GF-D8 (cell line): ENCODE results near the gene FLNC.

Experiments used
- DNase-seq: peaks from one replicate; lab custom pipeline; 2025; lab: John Stamatoyannopoulos, UW

FLNC gene

GRCh38 chr7:128846781-128847444 is 16.7 kb downstream of the FLNC start:
- DNase-seq, result no peak

- DNase-seq, result no peak
These were observed 17.6 kb downstream of the FLNC start for GRCh38 chr7:128847721-128848211.

GRCh38 chr7:128848289-128849155 is 18.3 kb downstream of the FLNC start:
- DNase-seq, result no peak

- no peak for DNase-seq
These were observed 18.9 kb downstream of the FLNC start for GRCh38 chr7:128849156-128849515.

- no peak for DNase-seq
These were observed 19.7 kb downstream of the FLNC start for GRCh38 chr7:128849804-128850490.

- DNase-seq, result no peak
These were observed 22.5 kb downstream of the FLNC start for GRCh38 chr7:128852537-128853254.

GRCh38 chr7:128853799-128854198 is 23.6 kb downstream of the FLNC start:
- DNase-seq, result no peak

- no peak for DNase-seq
These were observed 24.2 kb downstream of the FLNC start for GRCh38 chr7:128854396-128854795.

GRCh38 chr7:128855559-128855958 is 25.4 kb downstream of the FLNC start:
- DNase-seq, result no peak

GRCh38 chr7:128856001-128856718 is 26.0 kb downstream of the FLNC start:
- no peak for DNase-seq

GRCh38 chr7:128858380-128859231 is 28.4 kb downstream of the FLNC start:
- DNase-seq, result no peak

GRCh38 chr7:128859232-128860157 is 29.3 kb downstream of the FLNC start:
- DNase-seq, result peak; percentile 4

GRCh38 chr7:128860158-128861073 is 30.2 kb downstream of the FLNC start:
- peak; percentile 33 for DNase-seq

GRCh38 chr7:128861957-128862570 is 31.9 kb downstream of the FLNC start:
- no peak for DNase-seq

GRCh38 chr7:128862571-128863432 is 32.6 kb downstream of the FLNC start, which contains the start of gene ATP6V1F:
ATP6V1F (plus strand) TSS chr7:128862856; CDS start chr7:128862905, 49 bp downstream.
- peak; percentile 91 for DNase-seq

- DNase-seq, result peak; percentile 25
These were observed 33.3 kb downstream of the FLNC start for GRCh38 chr7:128863433-128863989.
